Ureter (tissue), 1 donor: ENCODE measurements around the gene RBM12. TPM values are rescaled to one million over a fixed set of nuclear protein-coding genes. Genes with fewer than 3 reads are reported as not detected.

Experiments used
- DNase-seq: peaks from one replicate; pipeline ENCODE4 v3.0.0-alpha.2; 2020; ENCODE audit warnings: low spot score
- total RNA-seq: library from RNA; stranded (reverse); gene quantifications from one replicate; pipeline ENCODE4 v1.2.4, GENCODE V29; 2023
- donor health status: DM: yes; HTN: yes; CAD: no.

Gene RBM12
- total RNA-seq, 1 donor from 2014 or later: 133 TPM

GRCh38 chr20:35600993-35601973, 63.4 kb downstream of the RBM12 start:
- peak; percentile 70 for DNase-seq

- no peak for DNase-seq
Measured at GRCh38 chr20:35600176-35600992, 64.3 kb downstream of the RBM12 start.

- no peak for DNase-seq
Measured at GRCh38 chr20:35599776-35600120, 65.0 kb downstream of the RBM12 start.

Other genes with a start within 250 kb of the RBM12 start
- 0.34 TPM for gene GDF5, start 226.7 kb downstream of the RBM12 start, total RNA-seq
- 30.9 TPM for gene CEP250, start 209.3 kb downstream of the RBM12 start, total RNA-seq
- not detected for gene C20orf173, start 135.2 kb downstream of the RBM12 start, total RNA-seq
- gene ERGIC3, start 122.8 kb downstream of the RBM12 start, total RNA-seq: 265 TPM
- gene SPAG4, start 49.1 kb downstream of the RBM12 start, total RNA-seq: 18.4 TPM
- gene CPNE1, start within 50 bp of the RBM12 start, total RNA-seq: 200 TPM
- gene NFS1, start 34.5 kb upstream of the RBM12 start, total RNA-seq: 40.0 TPM
- gene ROMO1, start 34.5 kb upstream of the RBM12 start, total RNA-seq: 97.1 TPM
- gene RBM39, start 77.4 kb upstream of the RBM12 start, total RNA-seq: 405 TPM
- 61.6 TPM for gene PHF20, start 107.1 kb upstream of the RBM12 start, total RNA-seq